DOHH2 (cell line): Measurements from ENCODE around the gene SESN1.

ENCODE experiments used
- EZH2phosphoT487 ChIP-seq: fragments of 200-600 bp; sonication (generic); IDR thresholded peaks from 2 replicates; pipeline ENCODE4 v1.6.1; 2017; ENCODE audit warnings: borderline replicate concordance, mild to moderate bottlenecking, antibody characterized with exemption, low read length, moderate library complexity, mixed read lengths
- TF ChIP-seq, protein P1 (sequence below): fragments of 200-600 bp; sonication (generic); IDR thresholded peaks from one replicate; pipeline ENCODE4 v1.5.1; 2014; ENCODE audit warnings: antibody characterized with exemption, mild to moderate bottlenecking, low read depth, low read length; ENCODE audit not compliant: poor library complexity, severe bottlenecking

- TF ChIP-seq, protein P1, sequence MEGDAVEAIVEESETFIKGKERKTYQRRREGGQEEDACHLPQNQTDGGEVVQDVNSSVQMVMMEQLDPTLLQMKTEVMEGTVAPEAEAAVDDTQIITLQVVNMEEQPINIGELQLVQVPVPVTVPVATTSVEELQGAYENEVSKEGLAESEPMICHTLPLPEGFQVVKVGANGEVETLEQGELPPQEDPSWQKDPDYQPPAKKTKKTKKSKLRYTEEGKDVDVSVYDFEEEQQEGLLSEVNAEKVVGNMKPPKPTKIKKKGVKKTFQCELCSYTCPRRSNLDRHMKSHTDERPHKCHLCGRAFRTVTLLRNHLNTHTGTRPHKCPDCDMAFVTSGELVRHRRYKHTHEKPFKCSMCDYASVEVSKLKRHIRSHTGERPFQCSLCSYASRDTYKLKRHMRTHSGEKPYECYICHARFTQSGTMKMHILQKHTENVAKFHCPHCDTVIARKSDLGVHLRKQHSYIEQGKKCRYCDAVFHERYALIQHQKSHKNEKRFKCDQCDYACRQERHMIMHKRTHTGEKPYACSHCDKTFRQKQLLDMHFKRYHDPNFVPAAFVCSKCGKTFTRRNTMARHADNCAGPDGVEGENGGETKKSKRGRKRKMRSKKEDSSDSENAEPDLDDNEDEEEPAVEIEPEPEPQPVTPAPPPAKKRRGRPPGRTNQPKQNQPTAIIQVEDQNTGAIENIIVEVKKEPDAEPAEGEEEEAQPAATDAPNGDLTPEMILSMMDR: no peak
- TF ChIP-seq EZH2phosphoT487: no peak
These were observed 120.4 kb downstream of the SESN1 start for GRCh38 chr6:108974201-108974600.
